OCI-LY7 (cell line): Measurements from ENCODE around the gene HS2ST1. TPM values are rescaled to one million over a fixed set of nuclear protein-coding genes. Genes with fewer than 3 reads are reported as not detected.

Experiments
- BruUV-seq: library from RNA; stranded (reverse); fragments of 400-500 nt; replicated peaks from 2 replicates; lab custom pipeline; 2021; lab: Mats Ljungman, UMichigan
- CTCF ChIA-PET: fragments of 300-600 bp; sonication (Branson Sonifier 250); formaldehyde crosslinking; loops from one replicate; lab custom pipeline; 2022; ENCODE audit warnings: antibody characterized with exemption; ENCODE audit not compliant: unreplicated experiment; lab: Charles Lee
- POLR2A ChIA-PET: fragments of 300-600 bp; sonication (Branson Sonifier 250); formaldehyde crosslinking; loops from one replicate; lab custom pipeline; 2022; ENCODE audit warnings: antibody characterized with exemption; lab: Charles Lee
- DNase-seq: peaks from one replicate; pipeline ENCODE4 v3.0.0-alpha.2; 2015; ENCODE audit warnings: low spot score
- H2AFZ ChIP-seq: fragments of 200-600 bp; sonication (generic), shearing (Covaris generic); 2 replicates; pipeline ENCODE4 v1.6.1; 2014; ENCODE audit warnings: mild to moderate bottlenecking, antibody characterized with exemption, low read length, moderate library complexity
- H3K27ac ChIP-seq: fragments of 200-600 bp; sonication (generic); 2 replicates; pipeline ENCODE4 v1.5.1; 2014; ENCODE audit warnings: mixed run types, low read depth, mild to moderate bottlenecking, moderate library complexity, low read length, inconsistent platforms; ENCODE audit not compliant: poor library complexity, severe bottlenecking
- H3K36me3 ChIP-seq: fragments of 200-600 bp; sonication (generic); 2 replicates; pipeline ENCODE4 v1.6.1; 2014; ENCODE audit warnings: mild to moderate bottlenecking, antibody characterized with exemption, low read length, moderate library complexity, mixed read lengths; ENCODE audit not compliant: insufficient read depth
- H3K4me1 ChIP-seq: fragments of 200-600 bp; sonication (generic); 2 replicates; pipeline ENCODE4 v1.5.1; 2014; ENCODE audit warnings: mild to moderate bottlenecking, low read length; ENCODE audit not compliant: insufficient read depth, poor library complexity, severe bottlenecking
- H3K4me2 ChIP-seq: fragments of 200-600 bp; sonication (generic); 2 replicates; pipeline ENCODE4 v1.6.1; 2014; ENCODE audit warnings: mild to moderate bottlenecking, low read length
- H3K4me3 ChIP-seq: fragments of 200-600 bp; sonication (generic); 2 replicates; pipeline ENCODE4 v1.5.1; 2014; ENCODE audit warnings: mild to moderate bottlenecking, low read depth, low read length; ENCODE audit not compliant: poor library complexity, severe bottlenecking
- H3K79me2 ChIP-seq: fragments of 200-600 bp; sonication (generic); 2 replicates; pipeline ENCODE4 v1.6.1; 2016; ENCODE audit warnings: low read depth, mild to moderate bottlenecking, low read length, moderate library complexity, mixed read lengths; ENCODE audit not compliant: insufficient read depth
- H3K9me2 ChIP-seq: fragments of 200-600 bp; sonication (generic); 2 replicates; pipeline ENCODE4 v1.6.1; 2016; ENCODE audit warnings: mild to moderate bottlenecking, low read length, mixed read lengths; ENCODE audit not compliant: insufficient read depth
- H3K9me3 ChIP-seq: fragments of 200-600 bp; sonication (generic); 2 replicates; pipeline ENCODE4 v1.6.1; 2014; ENCODE audit warnings: mild to moderate bottlenecking, mixed run types, low read length, mixed read lengths
- H4K20me1 ChIP-seq: fragments of 200-600 bp; sonication (generic); 2 replicates; pipeline ENCODE4 v1.6.1; 2014; ENCODE audit warnings: mild to moderate bottlenecking, antibody characterized with exemption, low read length, moderate library complexity, mixed read lengths; ENCODE audit not compliant: insufficient read depth
- CTCF ChIP-seq: fragments of 200-600 bp; sonication (generic); conservative IDR thresholded peaks from 2 replicates; pipeline ENCODE4 v1.5.1; 2014; ENCODE audit warnings: mild to moderate bottlenecking, antibody characterized with exemption, low read length, moderate library complexity, mixed read lengths
- EZH2phosphoT487 ChIP-seq: fragments of 200-600 bp; sonication (generic); IDR thresholded peaks from 2 replicates; pipeline ENCODE4 v1.6.1; 2018; ENCODE audit warnings: low read depth, borderline replicate concordance, mild to moderate bottlenecking, mixed run types, antibody characterized with exemption, low read length, moderate library complexity, mixed read lengths
- intact Hi-C: fragments of 100-400 bp; cut with micrococcal nuclease; formaldehyde crosslinking; loops from one replicate; pipeline ENCODE4 v1.10.0; 2022; ENCODE audit not compliant: unreplicated experiment
- total RNA-seq, 2 experiments: library from RNA; depleted of rRNA in 1 of 2; stranded (reverse); fragments of >200 nt in 1 of 2; shearing (Covaris generic) in 1 of 2; gene quantifications; 2 replicates each; pipeline ENCODE4 v1.2.3, GENCODE V29; 2014 to 2022

Gene HS2ST1
- total RNA-seq, 2 experiments from 2014 or later = 20.9 to 63.7 TPM

DNA sequence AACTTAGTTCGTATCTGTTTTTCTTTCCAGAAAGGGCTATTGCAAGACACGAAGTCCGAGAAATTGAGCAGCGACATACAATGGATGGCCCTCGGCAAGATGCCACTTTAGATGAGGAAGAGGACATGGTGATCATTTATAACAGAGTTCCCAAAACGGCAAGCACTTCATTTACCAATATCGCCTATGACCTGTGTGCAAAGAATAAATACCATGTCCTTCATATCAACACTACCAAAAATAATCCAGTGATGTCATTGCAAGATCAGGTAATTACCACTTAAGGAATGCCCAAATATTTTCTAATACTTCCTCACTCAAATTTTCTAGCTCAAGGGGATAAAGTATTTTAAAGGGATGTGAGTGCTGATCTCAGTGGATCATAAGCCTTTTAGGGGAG is 158.5 kb downstream of the HS2ST1 start:
- H3K4me1 ChIP-seq = peaks cover 26% of the 10 kb centered on the region
- no peak overlapping the region for H3K27ac ChIP-seq
- no peak overlapping the region for H3K4me3 ChIP-seq
- peaks cover under 1% of the 10 kb centered on the region; the same call in 1 of the 2 replicates for H3K9me3 ChIP-seq
- no TSS peak for BruUV-seq
- peaks cover 69% of the 10 kb centered on the region for H3K36me3 ChIP-seq
- no peak for DNase-seq
- no peaks in the 10 kb centered on the region for H4K20me1 ChIP-seq
- H3K9me2 ChIP-seq = no peaks in the 10 kb centered on the region
- CTCF ChIA-PET = no interaction called here
- TF ChIP-seq EZH2phosphoT487 = no peak
- no peak for TF ChIP-seq CTCF
- H3K4me2 ChIP-seq = no peak overlapping the region
- POLR2A ChIA-PET = interaction anchor here (1.0 to 2.9 kb wide), 5 partner anchors 10 to 159 kb away, joined by 3 to 22 read pairs (median 4); partner anchors contain the start of genes HS2ST1 and SELENOF
- H2AFZ ChIP-seq = no peak overlapping the region
- intact Hi-C loops = no loop called here
- peaks cover 80% of the 10 kb centered on the region for H3K79me2 ChIP-seq

GRCh38 chr1:87074001-87074795 is 159.8 kb downstream of the HS2ST1 start:
- ChIA-PET CTCF (interaction anchor here (0.7 to 1.2 kb wide), 2 partner anchors 8 to 9 kb away, joined by 3 to 4 read pairs; no protein-coding TSS in a partner anchor), POLR2A (interaction anchor here (0.5 to 2.9 kb wide), 13 partner anchors 8 to 324 kb away, joined by 3 to 22 read pairs (median 4); no protein-coding TSS in a partner anchor)
- no TSS peak for BruUV-seq
- Histone ChIP-seq H3K79me2 (peaks cover 69% of the 10 kb centered on the region), H3K4me2 (no peak overlapping the region), H3K4me3 (no peak overlapping the region), H3K36me3 (peaks cover 79% of the 10 kb centered on the region), H3K9me2 (no peaks in the 10 kb centered on the region), H3K9me3 (no peaks in the 10 kb centered on the region), H4K20me1 (no peaks in the 10 kb centered on the region), H3K4me1 (peaks cover 19% of the 10 kb centered on the region), H3K27ac (no peak overlapping the region), H2AFZ (no peak overlapping the region)
- intact Hi-C loops = no loop called here
- TF ChIP-seq EZH2phosphoT487 = no peak
- no peak for TF ChIP-seq CTCF
- DNase-seq = no peak
